ENCODE results near the gene HCAR2. TPM values are rescaled to one million over a fixed set of nuclear protein-coding genes. Genes with fewer than 3 reads are reported as not detected.

Gene HCAR2
- total RNA-seq, 6 experiments from 2014 or later: not detected

- H3K27ac Mint-ChIP-seq: no peak within 1 kb of the TSS
- TF ChIP-seq CTCF (IDR thresholded peaks at IDR 0.05): no peak
- H3K4me1 Mint-ChIP-seq (ENCODE audit: low read depth): peaks cover 8% of the 10 kb centered on the region
- no peaks in the 10 kb centered on the region for H3K9me3 Mint-ChIP-seq
- no peak for DNase-seq
- H3K36me3 Mint-ChIP-seq (ENCODE audit: low read depth): no peaks in the 10 kb centered on the region
- H3K4me3 Mint-ChIP-seq: no peak within 1 kb of the TSS
- peaks cover 9% of the 10 kb centered on the region for H3K27me3 Mint-ChIP-seq (ENCODE audit: insufficient read depth)
These were observed 27.3 kb upstream of the HCAR2 start, which contains the start of gene HCAR1 for GRCh38 chr12:122730215-122731014. Gene HCAR1, minus strand, starts transcription at chr12:122730844. Its CDS starts 505 bp downstream, at chr12:122730339.

GRCh38 chr12:122729583-122730214, 26.5 kb upstream of the HCAR2 start:
- Mint-ChIP-seq H3K4me1 (ENCODE audit: low read depth) (peaks cover 8% of the 10 kb centered on the region), H3K27ac (no peak overlapping the region), H3K4me3 (no peak overlapping the region)

GRCh38 chr12:122726080-122726558, 23.0 kb upstream of the HCAR2 start:
- Mint-ChIP-seq H3K27me3 (ENCODE audit: insufficient read depth) (peaks cover 3% of the 10 kb centered on the region; the same call in 1 of the 2 replicates), H3K4me3 (no peak overlapping the region), H3K4me1 (ENCODE audit: low read depth) (peaks cover 12% of the 10 kb centered on the region), H3K9me3 (no peaks in the 10 kb centered on the region), H3K36me3 (ENCODE audit: low read depth) (no peaks in the 10 kb centered on the region), H3K27ac (no peak overlapping the region)
- TF ChIP-seq CTCF (IDR thresholded peaks at IDR 0.05): no peak
- no peak for DNase-seq

More at GRCh38 chr12:122729583-122730214, 26.5 kb upstream of the HCAR2 start:
- DNase-seq: no peak
- H3K36me3 Mint-ChIP-seq (ENCODE audit: low read depth): no peaks in the 10 kb centered on the region
- H3K27me3 Mint-ChIP-seq (ENCODE audit: insufficient read depth): peaks cover 9% of the 10 kb centered on the region
- no peaks in the 10 kb centered on the region for H3K9me3 Mint-ChIP-seq
- TF ChIP-seq CTCF (IDR thresholded peaks at IDR 0.05): no peak

- H3K9me3 Mint-ChIP-seq: no peaks in the 10 kb centered on the region
- H3K36me3 Mint-ChIP-seq (ENCODE audit: low read depth): no peaks in the 10 kb centered on the region
- peaks cover 3% of the 10 kb centered on the region; the same call in 1 of the 2 replicates for H3K27me3 Mint-ChIP-seq (ENCODE audit: insufficient read depth)
- no peak overlapping the region for H3K27ac Mint-ChIP-seq
- no peak overlapping the region for H3K4me3 Mint-ChIP-seq
- DNase-seq: no peak
- peaks cover 16% of the 10 kb centered on the region for H3K4me1 Mint-ChIP-seq (ENCODE audit: low read depth)
- TF ChIP-seq CTCF (IDR thresholded peaks at IDR 0.05): no peak
These were observed 22.4 kb upstream of the HCAR2 start for GRCh38 chr12:122725452-122726079.

GRCh38 chr12:122724641-122725243, 21.6 kb upstream of the HCAR2 start:
- TF ChIP-seq CTCF (IDR thresholded peaks at IDR 0.05): no peak
- H3K27ac Mint-ChIP-seq: no peak overlapping the region
- H3K9me3 Mint-ChIP-seq: no peaks in the 10 kb centered on the region
- peaks cover 22% of the 10 kb centered on the region for H3K4me1 Mint-ChIP-seq (ENCODE audit: low read depth)
- no peak for DNase-seq
- H3K36me3 Mint-ChIP-seq (ENCODE audit: low read depth): no peaks in the 10 kb centered on the region
- H3K4me3 Mint-ChIP-seq: no peak overlapping the region
- H3K27me3 Mint-ChIP-seq (ENCODE audit: insufficient read depth): peaks cover 3% of the 10 kb centered on the region
